ENCODE data around the gene TSR3. TPM values are rescaled to one million over a fixed set of nuclear protein-coding genes. Genes with fewer than 3 reads are reported as not detected.

TSR3 gene
- total RNA-seq, 1 experiment from 2014 or later = 117 TPM

- H3F3A ChIP-seq (ENCODE audit: low read length, unreplicated experiment) = no peaks in the 10 kb centered on the region
- ATAC-seq (no peak), DNase-seq (no peak)
- H3K9me3 ChIP-seq (ENCODE audit: low read length) = no peaks in the 10 kb centered on the region
- H3K4me1 ChIP-seq (ENCODE audit: insufficient read depth, low read length) = peaks cover 13% of the 10 kb centered on the region
- no peak overlapping the region for H3K9ac ChIP-seq (ENCODE audit: low read length)
- POLR2A ChIA-PET (ENCODE audit: unreplicated experiment) = no interaction called here
- no peaks in the 10 kb centered on the region for H3K27me3 ChIP-seq (ENCODE audit: low read length)
- no peak overlapping the region for H3K4me2 ChIP-seq (ENCODE audit: low read length)
- intact Hi-C loops (cut with micrococcal nuclease) = no loop called here
- no peak overlapping the region for H3K4me3 ChIP-seq (ENCODE audit: low read length)
- H3K9me2 ChIP-seq (replicated peaks; ENCODE audit: low read length) = no peaks in the 10 kb centered on the region
- H3K79me2 ChIP-seq (ENCODE audit: low read length) = peaks cover 26% of the 10 kb centered on the region
- no peaks in the 10 kb centered on the region for H3K36me3 ChIP-seq (ENCODE audit: low read depth, low read length)
- no peak for TF ChIP-seq CTCF (conservative IDR thresholded peaks at IDR 0.05; ENCODE audit: low read depth, low read length)
- TF ChIP-seq EZH2phosphoT487 (IDR thresholded peaks at IDR 0.05; ENCODE audit: borderline replicate concordance, low read length) = no peak
- TF ChIP-seq EZH2 (IDR thresholded peaks at IDR 0.05; ENCODE audit: low read length, unreplicated experiment) = no peak
- peaks cover 4% of the 10 kb centered on the region; the same call in 1 of the 2 replicates for H4K20me1 ChIP-seq (ENCODE audit: low read length)
- CTCF ChIA-PET = no interaction called here
- H2AFZ ChIP-seq (ENCODE audit: low read length) = no peak overlapping the region
- no peak overlapping the region for H3K27ac ChIP-seq (ENCODE audit: low read length)
- no TSS peak for BruUV-seq (replicated peaks)
Measured at GRCh38 chr16:1381612-1382406, 30.1 kb upstream of the TSR3 start.

- no peaks in the 10 kb centered on the region for H3K9me2 ChIP-seq (replicated peaks; ENCODE audit: low read length)
- no peaks in the 10 kb centered on the region for H3K27me3 ChIP-seq (ENCODE audit: low read length)
- DNase-seq = no peak
- ChIA-PET CTCF (no interaction called here), POLR2A (ENCODE audit: unreplicated experiment) (no interaction called here)
- peaks cover 13% of the 10 kb centered on the region for H3K4me1 ChIP-seq (ENCODE audit: insufficient read depth, low read length)
- no peak overlapping the region for H3K9ac ChIP-seq (ENCODE audit: low read length)
- peak overlapping the region; percentile 67 for H3K4me3 ChIP-seq (ENCODE audit: low read length)
- H4K20me1 ChIP-seq (ENCODE audit: low read length) = peaks cover 4% of the 10 kb centered on the region; the same call in 1 of the 2 replicates
- H3K4me2 ChIP-seq (ENCODE audit: low read length) = peak overlapping the region; percentile 87
- peaks cover 42% of the 10 kb centered on the region for H3K79me2 ChIP-seq (ENCODE audit: low read length)
- no peak overlapping the region for H3K27ac ChIP-seq (ENCODE audit: low read length)
- intact Hi-C loops (cut with micrococcal nuclease) = no loop called here
- TF ChIP-seq CTCF (conservative IDR thresholded peaks at IDR 0.05; ENCODE audit: low read depth, low read length) (no peak), EZH2phosphoT487 (IDR thresholded peaks at IDR 0.05; ENCODE audit: borderline replicate concordance, low read length) (no peak), EZH2 (IDR thresholded peaks at IDR 0.05; ENCODE audit: low read length, unreplicated experiment) (no peak)
- ATAC-seq = no peak
- H3K36me3 ChIP-seq (ENCODE audit: low read depth, low read length) = no peaks in the 10 kb centered on the region
- H2AFZ ChIP-seq (ENCODE audit: low read length) = peak overlapping the region; percentile 27; the same call in 1 of the 2 replicates
- H3K9me3 ChIP-seq (ENCODE audit: low read length) = no peaks in the 10 kb centered on the region
- no TSS peak for BruUV-seq (replicated peaks)
- H3F3A ChIP-seq (ENCODE audit: low read length, unreplicated experiment) = no peaks in the 10 kb centered on the region
Measured at GRCh38 chr16:1380195-1380594, 28.5 kb upstream of the TSR3 start.
